Hematopoietic multipotent progenitor cell (in vitro differentiated cells): Measurements from ENCODE around the gene PER3. TPM values are rescaled to one million over a fixed set of nuclear protein-coding genes. Genes with fewer than 3 reads are reported as not detected.

Experiments
- DNase-seq, 3 donors: peaks; one replicate each; pipeline ENCODE4 v3.0.0-alpha.2; 2011 to 2015; ENCODE audit warnings: low read depth in 2 of 3, low spot score in 2 of 3
- total RNA-seq: library from RNA; depleted of rRNA; stranded (reverse); fragments of >200 nt; gene quantifications from one replicate; pipeline ENCODE4 v1.2.3, GENCODE V29; 2012

The PER3 gene
- total RNA-seq, 1 donor: 2.2 TPM

DNA sequence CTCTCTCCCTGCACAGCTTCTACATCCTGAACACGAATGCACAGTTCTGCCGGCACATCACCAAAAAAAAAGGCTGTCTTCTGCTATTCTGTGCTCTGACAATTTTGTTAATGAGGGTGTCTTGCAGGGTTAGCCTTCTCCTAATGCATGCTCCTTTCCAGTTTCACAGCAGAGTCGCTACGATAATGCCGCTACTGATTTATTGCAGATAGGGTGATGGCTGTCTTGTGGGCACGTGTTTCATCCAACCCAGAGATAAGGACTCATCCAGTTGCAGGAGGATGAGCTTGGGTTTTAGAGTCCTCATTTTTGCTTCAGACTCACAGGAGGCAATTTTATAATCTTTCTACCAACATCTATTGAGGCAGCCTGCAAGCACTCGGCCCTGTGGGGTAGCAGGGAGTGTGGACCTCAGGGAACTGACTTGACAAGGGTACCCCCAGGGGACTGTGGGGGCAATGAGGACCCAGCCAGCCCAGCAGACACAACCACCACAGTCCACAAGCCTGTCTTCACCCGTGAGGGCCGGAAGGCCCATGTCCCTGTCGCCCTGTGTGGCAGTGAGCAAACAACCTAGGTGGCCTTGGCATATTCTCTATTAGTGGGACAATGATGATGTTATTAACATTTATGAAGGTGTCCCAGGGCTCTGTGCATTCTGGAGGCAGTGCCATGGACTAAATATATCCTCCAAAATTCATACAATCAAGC lies 84.1 kb downstream of the PER3 start:
- DNase-seq: no peak

DNA sequence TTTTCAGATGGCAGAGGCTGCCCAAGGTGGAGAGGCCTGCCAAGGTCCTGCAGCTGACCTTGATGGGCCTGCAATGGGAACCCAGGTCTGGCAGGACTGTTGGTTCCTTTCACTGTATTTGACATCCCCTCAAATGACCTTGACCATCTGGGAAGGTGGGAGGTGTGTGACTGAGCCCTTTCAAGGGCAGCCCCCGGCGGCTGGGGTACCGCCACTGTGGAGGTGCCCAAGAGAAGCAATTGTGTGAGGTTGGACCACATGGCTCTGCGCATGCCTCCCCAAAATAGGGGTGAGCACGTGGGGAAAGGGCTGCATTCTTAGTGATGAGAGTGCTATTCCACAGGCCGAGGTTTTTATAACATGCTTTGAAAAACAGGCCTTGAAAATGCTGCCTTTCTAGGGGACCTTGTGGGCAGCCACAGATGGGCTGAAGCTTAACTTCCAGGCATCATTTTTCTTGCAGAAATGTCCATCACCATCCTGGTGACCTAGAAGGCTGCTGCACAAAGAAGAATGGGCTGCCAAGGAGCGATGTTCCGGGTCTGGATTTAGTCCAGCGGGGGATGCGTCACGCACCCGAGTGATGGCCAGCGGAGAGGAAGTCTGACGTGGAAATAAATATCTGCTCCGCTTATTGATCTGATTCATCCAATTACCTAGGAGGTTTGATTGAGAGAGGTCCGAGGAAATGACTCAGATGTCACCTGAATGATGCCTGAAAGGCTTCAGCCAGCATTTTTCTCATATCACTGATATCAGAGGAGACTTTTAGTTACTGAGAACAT lies 85.2 kb downstream of the PER3 start:
- no peak for DNase-seq

DNA sequence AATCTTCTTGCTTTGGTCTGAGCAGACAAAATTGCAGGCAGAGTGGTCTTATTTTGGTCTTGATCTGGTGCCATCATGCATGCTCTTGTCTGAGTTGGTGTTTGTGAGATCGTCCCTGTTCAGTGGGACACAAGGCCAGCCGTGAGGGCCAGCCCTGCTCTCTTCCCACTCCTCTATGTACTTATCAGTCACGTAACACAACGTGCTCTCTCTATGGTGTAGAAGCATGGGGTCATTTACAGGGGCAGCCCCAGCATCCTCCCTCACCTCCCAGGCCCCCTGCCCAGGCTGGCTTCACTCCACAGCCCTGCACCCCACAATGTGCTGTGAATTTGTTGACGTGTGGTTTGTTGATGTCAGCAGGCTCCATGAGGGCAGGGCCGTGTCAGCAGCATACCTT lies 87.0 kb downstream of the PER3 start:
- DNase-seq: no peak

DNA sequence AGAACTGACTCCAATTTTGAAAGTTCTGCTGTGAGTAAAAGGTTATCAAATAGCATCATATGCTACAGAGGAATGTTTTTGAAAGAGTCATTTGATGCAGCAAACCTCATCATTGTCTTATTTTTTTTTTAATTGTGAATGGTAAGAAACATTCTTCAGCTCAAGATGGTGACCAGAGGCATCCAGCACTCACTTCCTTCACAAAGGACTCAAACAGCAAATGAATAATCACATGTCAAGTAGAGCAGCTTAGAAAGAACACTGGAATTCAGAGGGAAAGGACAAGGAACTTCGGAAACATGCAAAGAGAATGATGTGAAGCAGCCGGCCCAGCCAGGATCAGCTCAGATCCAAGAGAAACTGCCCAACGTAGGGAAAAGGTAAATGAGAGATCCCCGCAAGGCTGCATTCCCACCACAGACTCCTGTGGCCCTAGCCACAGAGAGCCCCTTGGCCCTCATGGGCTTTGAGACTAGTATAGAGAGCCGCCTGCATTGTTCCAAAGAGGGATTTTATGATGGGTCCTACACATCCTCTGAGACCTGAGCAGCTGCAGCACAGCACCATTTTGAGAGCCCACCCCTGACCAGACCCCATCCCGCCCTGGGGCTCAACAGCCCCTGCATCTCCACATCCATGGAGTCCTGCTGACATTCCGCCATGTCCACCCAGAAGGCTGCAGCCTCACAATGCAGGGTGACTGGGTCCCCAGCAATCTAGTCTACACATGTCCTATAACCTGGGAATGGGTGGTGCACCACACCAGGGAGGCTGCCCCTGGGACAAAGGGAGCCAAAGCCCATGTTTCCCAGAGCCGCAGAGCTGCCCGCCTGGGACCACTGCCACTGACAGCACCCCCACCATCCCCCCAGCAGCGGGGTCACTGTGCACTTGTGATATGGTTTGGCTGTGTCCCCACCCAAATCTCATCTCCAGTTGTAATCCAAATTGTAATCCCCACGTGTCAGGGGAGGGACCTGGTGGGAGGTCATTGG lies 90.0 kb downstream of the PER3 start:
- DNase-seq: no peak

DNA sequence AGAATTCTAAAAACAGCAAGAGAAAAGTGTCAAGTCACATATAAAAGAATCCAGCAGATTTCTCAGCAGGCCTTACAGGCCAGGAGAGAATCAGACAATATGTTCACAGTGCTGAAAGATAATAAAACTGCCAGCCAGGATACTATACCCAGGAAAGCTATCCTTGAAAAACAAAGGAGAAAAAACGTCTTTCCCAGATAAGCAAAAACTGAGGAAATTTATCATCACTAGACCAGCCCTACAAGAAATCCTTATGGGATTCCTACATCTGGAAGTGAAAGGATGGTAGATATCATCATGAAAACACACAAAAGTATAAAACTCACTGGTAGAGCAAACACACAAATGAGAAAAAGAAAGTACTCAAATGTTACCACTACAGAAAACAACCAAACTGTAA lies 93.9 kb downstream of the PER3 start:
- DNase-seq: no peak

DNA sequence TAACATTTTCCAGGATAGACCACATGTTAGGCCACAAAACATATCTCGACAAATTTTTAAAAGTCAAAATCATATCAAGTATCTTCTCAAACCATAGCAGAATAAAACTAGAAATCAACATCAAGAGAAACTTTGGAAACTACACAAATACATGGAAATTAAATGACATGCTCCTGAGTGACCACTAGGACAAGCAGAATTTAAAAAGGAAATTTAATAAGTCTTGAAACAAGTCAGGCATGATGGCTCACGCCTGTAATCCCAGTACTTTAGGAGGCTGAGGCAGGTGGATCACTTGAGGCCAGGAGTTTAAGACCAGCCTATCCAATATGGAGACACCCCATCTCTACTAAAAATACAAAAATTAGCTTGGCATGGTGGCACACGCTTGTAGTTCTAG lies 95.1 kb downstream of the PER3 start:
- DNase-seq: no peak

DNA sequence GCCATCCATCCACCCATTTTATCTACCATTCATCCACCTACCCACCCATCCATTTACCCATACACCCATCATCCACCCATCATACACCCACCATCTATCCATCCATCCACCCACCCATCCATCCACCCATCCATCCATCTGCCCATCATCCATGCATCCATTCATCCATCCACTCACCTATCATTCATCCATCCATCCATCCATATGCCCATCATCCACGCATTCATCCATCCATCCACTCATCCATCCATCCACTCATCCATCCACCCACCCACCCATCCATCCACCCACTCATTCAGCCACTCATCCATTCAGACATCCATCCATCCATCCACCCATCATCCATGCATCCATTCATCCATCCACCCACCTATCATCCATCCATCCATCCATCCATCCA lies 100.7 kb downstream of the PER3 start:
- DNase-seq: no peak

DNA sequence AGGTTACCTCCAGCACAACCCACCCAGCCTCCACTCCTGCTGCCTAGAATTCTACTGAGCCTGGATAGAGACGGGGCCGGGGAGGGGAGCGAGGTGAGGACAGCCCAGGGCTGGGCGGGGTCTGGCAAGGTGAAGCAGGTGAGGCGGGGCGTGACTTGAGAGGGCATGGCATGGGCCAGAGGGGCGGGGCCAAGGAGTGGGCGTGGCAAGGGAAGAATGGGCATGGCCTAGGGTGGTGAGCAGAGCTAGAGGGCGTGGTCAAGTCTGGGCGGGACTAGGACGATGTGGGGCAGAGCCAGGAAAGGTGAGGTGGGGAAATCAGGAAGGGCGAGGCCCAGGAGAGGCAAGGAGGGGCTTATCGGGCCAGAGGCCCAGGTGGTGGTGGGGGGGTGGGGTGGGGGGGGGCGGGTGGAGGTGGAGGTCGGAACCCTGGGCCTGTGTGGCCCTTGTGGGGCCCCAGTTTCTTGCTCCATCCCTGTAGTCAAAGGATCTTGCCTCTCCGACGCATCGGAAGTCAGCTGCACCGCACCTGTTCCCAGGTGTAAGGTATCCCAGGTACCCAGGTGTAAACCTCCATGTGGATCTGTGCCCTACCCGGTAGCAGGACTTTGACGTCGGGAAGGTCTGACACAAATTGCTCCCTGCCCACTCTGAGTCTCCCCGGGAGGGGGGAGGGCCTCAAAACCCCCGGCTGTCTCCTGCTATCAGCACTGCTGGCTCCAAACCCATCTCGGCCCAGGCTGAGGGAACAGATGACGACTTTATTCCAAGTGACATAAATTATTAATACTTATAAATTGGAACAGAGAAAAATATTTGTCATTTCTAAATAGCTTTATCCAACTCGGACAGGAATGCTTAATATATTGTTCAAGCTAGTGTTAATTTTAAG lies 101.7 kb downstream of the PER3 start:
- DNase-seq: peak in 2 of 3 donors; percentile 6 to 9

DNA sequence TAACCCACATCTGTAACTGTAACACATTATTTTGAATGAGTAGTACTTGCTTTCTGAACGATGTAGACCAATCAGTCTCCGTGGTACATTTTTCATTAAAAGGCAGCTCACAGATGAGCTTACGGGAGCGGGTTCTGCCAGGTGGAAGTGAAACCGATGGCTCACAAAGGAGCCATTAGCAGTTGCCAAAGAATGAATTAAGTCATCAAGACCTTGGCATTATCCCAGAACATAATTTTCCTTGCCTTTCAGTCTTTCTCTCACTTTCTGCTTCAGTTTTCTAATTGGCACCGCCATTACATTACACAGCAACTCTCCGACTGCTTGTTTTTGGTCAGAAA lies 102.3 kb downstream of the PER3 start:
- DNase-seq: no peak

DNA sequence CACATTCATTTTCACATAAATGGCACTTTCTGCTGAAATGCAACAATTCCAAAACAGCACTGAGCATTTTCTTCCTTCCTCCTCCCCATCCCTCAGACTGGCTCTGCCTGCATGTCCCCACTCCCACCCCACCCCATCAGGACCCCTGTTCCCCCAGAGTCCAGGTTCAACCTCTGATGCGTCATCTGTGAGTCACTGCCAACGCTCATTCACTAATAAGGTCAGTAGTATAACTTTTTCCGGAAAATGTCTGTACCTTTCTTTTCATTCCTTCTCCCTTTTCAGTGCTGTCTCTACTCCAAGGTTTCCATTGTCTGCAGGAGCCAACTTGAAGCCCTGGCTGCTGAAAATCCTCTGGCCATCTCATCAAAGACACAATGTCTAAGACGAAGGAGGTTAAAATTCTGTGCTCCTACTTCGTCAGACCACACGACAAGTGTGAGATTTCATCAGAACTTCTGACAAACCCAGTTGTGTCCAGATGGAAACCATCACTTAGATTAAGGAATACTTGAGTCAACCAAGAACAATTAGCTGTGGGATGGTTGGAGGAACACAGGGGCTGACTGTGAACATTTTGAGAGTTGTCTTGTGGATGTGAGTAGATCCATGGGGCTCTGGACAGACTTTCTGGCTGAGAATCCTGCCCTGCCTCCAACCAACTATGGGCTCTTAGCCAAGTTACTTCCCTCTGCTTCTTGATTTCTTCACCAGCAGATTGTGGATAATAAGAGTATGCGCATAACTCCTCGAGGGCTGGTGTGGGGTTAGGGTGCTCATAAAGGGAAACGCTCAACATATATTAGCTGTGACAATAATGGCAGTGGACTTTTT lies 104.4 kb downstream of the PER3 start:
- no peak for DNase-seq

DNA sequence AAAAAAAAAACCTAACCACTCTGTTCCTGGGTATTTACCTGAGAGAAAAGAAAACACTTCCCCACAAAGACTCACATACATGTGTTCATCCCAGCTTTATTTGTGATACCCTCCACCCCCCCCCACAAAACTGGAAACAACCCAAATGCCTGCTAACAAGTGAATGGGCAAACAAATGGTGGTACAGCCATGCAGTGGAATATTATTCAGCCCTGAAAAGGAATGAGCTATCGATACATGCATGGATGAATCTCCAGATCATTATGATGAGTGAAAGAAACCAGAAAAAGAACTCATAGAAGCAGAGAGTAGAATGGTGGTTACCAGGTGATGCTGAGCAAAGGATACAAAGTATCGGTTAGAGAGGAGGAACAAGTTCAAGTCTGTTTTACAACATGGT lies 106.8 kb downstream of the PER3 start:
- no peak for DNase-seq

DNA sequence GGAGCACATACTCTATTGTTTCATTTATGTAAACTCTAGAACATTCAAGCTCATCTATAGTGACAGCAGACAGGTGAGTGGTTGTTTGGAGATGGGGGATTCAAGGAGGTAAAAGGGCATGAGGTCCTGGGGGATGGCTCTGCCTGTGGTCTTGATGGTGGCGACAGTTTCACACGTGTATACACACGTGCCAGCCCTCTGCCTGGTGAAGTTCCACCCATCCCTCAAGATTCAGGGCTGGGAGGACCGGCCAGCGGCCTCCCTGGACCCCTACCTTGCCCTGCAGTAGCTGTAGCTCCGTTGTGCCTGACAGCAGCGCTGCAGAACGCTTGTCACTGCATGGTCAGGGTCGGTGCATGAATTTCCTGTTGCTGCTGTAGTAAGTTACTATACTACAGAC lies 107.7 kb downstream of the PER3 start:
- DNase-seq: no peak

DNA sequence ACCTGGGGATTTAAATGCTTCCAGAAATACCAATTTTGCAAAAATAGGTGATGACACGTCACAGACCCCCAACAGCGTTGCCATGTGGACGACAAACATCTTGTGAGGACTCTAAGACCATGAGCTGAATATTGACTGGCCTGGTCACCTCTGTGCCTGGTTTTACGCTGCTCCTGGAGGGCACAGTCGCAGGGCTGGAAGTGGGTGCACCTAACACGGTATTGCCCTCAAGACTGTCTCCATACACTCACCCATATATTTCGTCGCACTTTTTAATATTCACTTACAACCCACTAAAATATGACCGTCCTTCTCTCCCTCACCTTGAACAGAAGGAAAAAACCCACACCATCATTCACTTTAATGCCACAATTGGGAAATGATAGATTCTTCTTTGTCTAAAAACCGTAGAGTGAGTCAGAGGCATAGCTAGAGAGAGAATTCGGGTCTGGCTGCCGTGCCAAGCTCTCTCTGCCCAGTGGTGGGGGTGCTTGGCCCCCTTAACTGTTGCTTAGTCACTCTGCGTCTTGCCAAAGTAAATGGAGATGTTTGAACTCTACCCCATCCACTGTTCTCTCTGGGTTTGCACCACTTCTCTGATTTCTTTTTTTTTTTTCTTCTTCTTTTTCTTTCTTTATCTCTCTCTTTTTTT lies 109.6 kb downstream of the PER3 start:
- DNase-seq: no peak

Other genes starting within 250 kb of the PER3 start
- 21.8 TPM for gene VAMP3, start 13.0 kb upstream of the PER3 start, total RNA-seq
- not detected for gene UTS2, start 68.8 kb downstream of the PER3 start, total RNA-seq
- gene TNFRSF9, start 156.5 kb downstream of the PER3 start, total RNA-seq: under 0.01 TPM
- gene PARK7, start 177.4 kb downstream of the PER3 start, total RNA-seq: 60.9 TPM
- gene ERRFI1, start 242.0 kb downstream of the PER3 start, total RNA-seq: 0.27 TPM